Measurements from ENCODE around the gene SPAG8.

DNA sequence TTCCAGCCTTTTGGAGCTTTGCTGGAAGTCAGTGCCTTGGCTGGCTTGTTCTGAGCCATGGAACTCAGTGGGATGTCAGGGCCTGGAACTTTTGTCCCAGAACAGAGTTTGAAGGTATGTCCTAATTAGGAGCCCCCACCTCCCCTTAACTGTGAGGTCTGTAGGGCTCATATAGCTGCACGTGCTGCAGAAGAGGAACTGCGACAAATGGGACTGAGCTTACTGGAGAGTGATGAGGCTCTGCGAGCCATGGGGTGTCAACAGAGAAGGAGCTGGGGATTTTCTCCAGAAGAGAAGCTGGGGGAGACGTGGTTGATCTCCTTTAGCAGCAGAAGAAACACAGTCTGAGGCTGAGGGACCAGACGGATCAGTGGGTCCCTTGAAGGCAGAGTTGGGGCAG is 27.9 kb upstream of the SPAG8 start:
- TF ChIP-seq, protein P1, sequence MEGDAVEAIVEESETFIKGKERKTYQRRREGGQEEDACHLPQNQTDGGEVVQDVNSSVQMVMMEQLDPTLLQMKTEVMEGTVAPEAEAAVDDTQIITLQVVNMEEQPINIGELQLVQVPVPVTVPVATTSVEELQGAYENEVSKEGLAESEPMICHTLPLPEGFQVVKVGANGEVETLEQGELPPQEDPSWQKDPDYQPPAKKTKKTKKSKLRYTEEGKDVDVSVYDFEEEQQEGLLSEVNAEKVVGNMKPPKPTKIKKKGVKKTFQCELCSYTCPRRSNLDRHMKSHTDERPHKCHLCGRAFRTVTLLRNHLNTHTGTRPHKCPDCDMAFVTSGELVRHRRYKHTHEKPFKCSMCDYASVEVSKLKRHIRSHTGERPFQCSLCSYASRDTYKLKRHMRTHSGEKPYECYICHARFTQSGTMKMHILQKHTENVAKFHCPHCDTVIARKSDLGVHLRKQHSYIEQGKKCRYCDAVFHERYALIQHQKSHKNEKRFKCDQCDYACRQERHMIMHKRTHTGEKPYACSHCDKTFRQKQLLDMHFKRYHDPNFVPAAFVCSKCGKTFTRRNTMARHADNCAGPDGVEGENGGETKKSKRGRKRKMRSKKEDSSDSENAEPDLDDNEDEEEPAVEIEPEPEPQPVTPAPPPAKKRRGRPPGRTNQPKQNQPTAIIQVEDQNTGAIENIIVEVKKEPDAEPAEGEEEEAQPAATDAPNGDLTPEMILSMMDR (IDR thresholded peaks at IDR 0.05): no peak
- TF ChIP-seq, protein P2, sequence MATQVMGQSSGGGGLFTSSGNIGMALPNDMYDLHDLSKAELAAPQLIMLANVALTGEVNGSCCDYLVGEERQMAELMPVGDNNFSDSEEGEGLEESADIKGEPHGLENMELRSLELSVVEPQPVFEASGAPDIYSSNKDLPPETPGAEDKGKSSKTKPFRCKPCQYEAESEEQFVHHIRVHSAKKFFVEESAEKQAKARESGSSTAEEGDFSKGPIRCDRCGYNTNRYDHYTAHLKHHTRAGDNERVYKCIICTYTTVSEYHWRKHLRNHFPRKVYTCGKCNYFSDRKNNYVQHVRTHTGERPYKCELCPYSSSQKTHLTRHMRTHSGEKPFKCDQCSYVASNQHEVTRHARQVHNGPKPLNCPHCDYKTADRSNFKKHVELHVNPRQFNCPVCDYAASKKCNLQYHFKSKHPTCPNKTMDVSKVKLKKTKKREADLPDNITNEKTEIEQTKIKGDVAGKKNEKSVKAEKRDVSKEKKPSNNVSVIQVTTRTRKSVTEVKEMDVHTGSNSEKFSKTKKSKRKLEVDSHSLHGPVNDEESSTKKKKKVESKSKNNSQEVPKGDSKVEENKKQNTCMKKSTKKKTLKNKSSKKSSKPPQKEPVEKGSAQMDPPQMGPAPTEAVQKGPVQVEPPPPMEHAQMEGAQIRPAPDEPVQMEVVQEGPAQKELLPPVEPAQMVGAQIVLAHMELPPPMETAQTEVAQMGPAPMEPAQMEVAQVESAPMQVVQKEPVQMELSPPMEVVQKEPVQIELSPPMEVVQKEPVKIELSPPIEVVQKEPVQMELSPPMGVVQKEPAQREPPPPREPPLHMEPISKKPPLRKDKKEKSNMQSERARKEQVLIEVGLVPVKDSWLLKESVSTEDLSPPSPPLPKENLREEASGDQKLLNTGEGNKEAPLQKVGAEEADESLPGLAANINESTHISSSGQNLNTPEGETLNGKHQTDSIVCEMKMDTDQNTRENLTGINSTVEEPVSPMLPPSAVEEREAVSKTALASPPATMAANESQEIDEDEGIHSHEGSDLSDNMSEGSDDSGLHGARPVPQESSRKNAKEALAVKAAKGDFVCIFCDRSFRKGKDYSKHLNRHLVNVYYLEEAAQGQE (IDR thresholded peaks at IDR 0.05; ENCODE audit: insufficient read depth in 1 of 2, low read depth in 2 of 2, low read length in 1 of 2): no peak
- no peak for TF ChIP-seq POLR2AphosphoS5 (IDR thresholded peaks at IDR 0.05; ENCODE audit: low read depth, low read length)
- TF ChIP-seq SIN3A (IDR thresholded peaks at IDR 0.05; ENCODE audit: borderline replicate concordance, insufficient read depth, low read depth, low read length): no peak
- no peak for TF ChIP-seq TCF7L2 (IDR thresholded peaks at IDR 0.05; ENCODE audit: low read depth, low read length)

Measured in Panc1 (cell line).